ENCODE measurements around the gene HEATR5A. TPM values are rescaled to one million over a fixed set of nuclear protein-coding genes. Genes with fewer than 3 reads are reported as not detected.
"Not testable (repeated sequence)": the region's sequence is repeated elsewhere in the genome, so short reads cannot be mapped to it uniquely, and the experiment has no call there.

HEATR5A gene
- total RNA-seq, 2 donors from 2014 or later = 10.0 to 16.3 TPM

DNA sequence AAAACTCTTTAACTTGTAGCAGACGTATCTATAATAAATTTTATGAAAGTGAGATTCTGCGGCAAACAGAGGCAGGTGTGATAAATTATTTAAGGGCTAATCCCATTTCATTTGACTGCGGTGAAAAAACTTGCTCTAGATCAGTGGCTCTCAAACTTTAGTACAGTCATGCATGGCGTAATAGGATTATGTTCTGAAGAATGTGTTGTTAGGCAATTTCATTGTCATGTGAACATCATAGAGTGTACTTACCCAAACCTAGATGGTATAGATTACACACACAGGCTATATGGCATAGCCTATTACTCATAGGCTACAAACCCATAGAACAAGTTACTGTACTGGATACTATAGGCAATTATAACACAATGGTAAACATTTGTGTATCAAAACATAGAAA is 83.7 kb downstream of the HEATR5A start:
- TF ChIP-seq, protein P1, sequence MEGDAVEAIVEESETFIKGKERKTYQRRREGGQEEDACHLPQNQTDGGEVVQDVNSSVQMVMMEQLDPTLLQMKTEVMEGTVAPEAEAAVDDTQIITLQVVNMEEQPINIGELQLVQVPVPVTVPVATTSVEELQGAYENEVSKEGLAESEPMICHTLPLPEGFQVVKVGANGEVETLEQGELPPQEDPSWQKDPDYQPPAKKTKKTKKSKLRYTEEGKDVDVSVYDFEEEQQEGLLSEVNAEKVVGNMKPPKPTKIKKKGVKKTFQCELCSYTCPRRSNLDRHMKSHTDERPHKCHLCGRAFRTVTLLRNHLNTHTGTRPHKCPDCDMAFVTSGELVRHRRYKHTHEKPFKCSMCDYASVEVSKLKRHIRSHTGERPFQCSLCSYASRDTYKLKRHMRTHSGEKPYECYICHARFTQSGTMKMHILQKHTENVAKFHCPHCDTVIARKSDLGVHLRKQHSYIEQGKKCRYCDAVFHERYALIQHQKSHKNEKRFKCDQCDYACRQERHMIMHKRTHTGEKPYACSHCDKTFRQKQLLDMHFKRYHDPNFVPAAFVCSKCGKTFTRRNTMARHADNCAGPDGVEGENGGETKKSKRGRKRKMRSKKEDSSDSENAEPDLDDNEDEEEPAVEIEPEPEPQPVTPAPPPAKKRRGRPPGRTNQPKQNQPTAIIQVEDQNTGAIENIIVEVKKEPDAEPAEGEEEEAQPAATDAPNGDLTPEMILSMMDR (IDR thresholded peaks at IDR 0.05) = no peak
- H3K4me1 ChIP-seq (replicated peaks) = no peaks in the 10 kb centered on the region
- no peaks in the 10 kb centered on the region for H3K27me3 ChIP-seq (replicated peaks; ENCODE audit: insufficient read depth)
- DNase-seq (ENCODE audit: low spot score) = no peak
- WGBS = 94% methylated on average over 4 of the region's 4 CpGs
- H3K27ac ChIP-seq = no peak overlapping the region
- intact Hi-C loops (cut with DNase I) = no loop called here
- no peaks in the 10 kb centered on the region for H3K9me3 ChIP-seq
- no peaks in the 10 kb centered on the region for H3K36me3 ChIP-seq
- no peak overlapping the region for H3K4me3 ChIP-seq

DNA sequence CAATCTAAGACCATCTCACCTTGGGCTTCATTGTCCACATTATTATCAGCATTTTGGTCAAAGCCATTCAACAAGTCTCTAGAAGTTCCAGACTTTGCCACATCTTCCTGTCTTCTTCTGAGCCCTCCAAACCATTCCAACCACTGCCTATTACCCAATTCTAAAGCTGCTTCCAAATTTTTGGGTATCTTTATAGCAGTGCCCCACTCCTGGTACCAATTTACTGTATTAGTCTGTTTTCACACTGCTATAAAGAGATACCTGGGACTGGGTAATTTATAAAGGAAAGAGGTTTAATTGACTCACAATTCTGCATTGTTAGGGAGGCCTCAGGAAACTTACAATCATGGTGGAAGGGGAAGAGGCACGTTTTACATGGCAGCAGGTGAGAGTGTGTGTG is 89.0 kb downstream of the HEATR5A start:
- H3K27ac ChIP-seq; H3K4me1 ChIP-seq (replicated peaks); DNase-seq (ENCODE audit: low spot score); intact Hi-C loops (cut with DNase I); H3K4me3 ChIP-seq; H3K27me3 ChIP-seq (replicated peaks; ENCODE audit: insufficient read depth); H3K36me3 ChIP-seq; H3K9me3 ChIP-seq: not testable (repeated sequence)
- WGBS = 83% methylated on average over 1 of the region's 1 CpG

DNA sequence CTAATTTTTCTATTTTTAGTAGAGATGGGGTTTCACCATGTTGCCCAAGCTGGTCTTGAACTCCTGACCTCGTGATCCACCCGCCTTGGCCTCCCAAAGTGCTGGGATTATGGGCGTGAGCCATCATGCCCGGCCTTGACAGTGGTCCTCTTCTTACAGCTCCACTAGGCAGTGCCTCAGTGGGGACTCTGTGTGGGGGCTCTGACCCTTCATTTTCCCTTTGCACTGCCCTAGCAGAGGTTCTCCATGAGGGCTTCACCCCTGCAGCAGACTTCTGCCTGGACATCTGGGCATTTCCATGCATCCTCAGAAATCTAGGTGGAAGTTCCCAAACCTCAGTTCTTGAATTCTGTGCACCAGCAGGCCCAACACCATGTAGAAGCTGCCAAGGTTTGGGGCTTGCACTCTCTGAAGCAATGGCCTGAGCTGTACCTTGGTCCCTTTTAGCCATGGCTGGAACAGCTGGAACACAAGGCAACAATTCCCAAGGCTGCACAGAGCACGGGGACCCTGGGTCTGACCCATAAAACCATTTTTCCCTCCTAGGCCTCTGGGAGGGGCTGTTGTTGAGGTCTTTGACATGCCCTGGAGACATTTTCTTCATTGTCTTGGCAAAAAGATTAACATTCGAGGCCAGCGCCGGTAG is 90.4 kb downstream of the HEATR5A start:
- H3K27me3 ChIP-seq (replicated peaks; ENCODE audit: insufficient read depth); DNase-seq (ENCODE audit: low spot score); H3K4me3 ChIP-seq; intact Hi-C loops (cut with DNase I); H3K36me3 ChIP-seq; H3K4me1 ChIP-seq (replicated peaks); H3K9me3 ChIP-seq; H3K27ac ChIP-seq: not testable (repeated sequence)
- 96% methylated on average over 8 of the region's 8 CpGs for WGBS

DNA sequence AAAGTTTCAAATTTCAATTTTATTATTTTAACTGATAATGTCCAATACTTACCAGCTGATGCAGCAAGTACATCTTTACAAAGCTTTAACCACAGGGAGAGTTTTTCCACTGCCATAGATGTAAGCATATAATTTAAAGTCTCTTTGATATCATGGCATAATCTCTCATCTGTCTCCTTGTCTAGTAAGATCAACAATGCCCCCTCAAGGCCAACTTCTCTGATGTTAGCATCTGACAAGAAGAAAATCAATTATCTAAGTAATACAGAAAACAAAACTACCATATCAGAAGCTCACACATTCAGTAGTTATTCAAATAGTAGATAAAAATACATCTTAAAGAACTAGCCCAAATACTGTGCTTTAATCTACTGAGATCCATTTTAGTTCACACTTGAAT is 94.2 kb downstream of the HEATR5A start:
- no peak for DNase-seq (ENCODE audit: low spot score)
- no peak overlapping the region for H3K27ac ChIP-seq
- H3K9me3 ChIP-seq = no peaks in the 10 kb centered on the region
- H3K27me3 ChIP-seq (replicated peaks; ENCODE audit: insufficient read depth) = no peaks in the 10 kb centered on the region
- intact Hi-C loops (cut with DNase I) = no loop called here
- no peaks in the 10 kb centered on the region for H3K36me3 ChIP-seq
- H3K4me3 ChIP-seq = no peak overlapping the region
- H3K4me1 ChIP-seq (replicated peaks) = no peaks in the 10 kb centered on the region
- TF ChIP-seq, protein P1 (IDR thresholded peaks at IDR 0.05) = no peak
- TF ChIP-seq POLR2A (IDR thresholded peaks at IDR 0.05) (no peak), POLR2AphosphoS5 (IDR thresholded peaks at IDR 0.05) (no peak)

DNA sequence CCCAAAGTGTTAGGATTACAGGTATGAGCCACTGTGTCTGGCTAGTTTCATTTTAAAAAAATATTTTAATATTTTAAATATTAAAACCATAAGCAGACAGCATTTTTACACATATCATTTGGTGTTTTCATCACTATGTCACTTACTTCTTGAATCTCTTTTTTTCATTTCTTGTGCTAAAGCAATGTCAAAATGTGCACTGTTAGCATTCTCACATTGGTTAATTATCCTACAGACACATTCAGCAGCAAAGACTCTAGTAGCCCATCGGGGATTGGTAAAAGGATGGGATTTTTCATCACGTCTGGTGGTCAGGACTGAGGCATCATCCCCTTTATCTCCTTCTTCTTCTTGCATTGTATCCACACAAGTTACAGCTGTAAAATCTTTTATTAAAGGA is 96.9 kb downstream of the HEATR5A start:
- intact Hi-C loops (cut with DNase I) = no loop called here
- 73% methylated on average over 2 of the region's 2 CpGs for WGBS
- Histone ChIP-seq H3K4me1 (replicated peaks) (no peaks in the 10 kb centered on the region), H3K27ac (no peak overlapping the region), H3K4me3 (no peak overlapping the region), H3K27me3 (replicated peaks; ENCODE audit: insufficient read depth) (no peaks in the 10 kb centered on the region), H3K36me3 (no peaks in the 10 kb centered on the region), H3K9me3 (no peaks in the 10 kb centered on the region)
- no peak for TF ChIP-seq POLR2AphosphoS5 (IDR thresholded peaks at IDR 0.05)
- TF ChIP-seq, protein P1 (IDR thresholded peaks at IDR 0.05) = no peak
- TF ChIP-seq POLR2A (IDR thresholded peaks at IDR 0.05) = no peak
- no peak for DNase-seq (ENCODE audit: low spot score)

DNA sequence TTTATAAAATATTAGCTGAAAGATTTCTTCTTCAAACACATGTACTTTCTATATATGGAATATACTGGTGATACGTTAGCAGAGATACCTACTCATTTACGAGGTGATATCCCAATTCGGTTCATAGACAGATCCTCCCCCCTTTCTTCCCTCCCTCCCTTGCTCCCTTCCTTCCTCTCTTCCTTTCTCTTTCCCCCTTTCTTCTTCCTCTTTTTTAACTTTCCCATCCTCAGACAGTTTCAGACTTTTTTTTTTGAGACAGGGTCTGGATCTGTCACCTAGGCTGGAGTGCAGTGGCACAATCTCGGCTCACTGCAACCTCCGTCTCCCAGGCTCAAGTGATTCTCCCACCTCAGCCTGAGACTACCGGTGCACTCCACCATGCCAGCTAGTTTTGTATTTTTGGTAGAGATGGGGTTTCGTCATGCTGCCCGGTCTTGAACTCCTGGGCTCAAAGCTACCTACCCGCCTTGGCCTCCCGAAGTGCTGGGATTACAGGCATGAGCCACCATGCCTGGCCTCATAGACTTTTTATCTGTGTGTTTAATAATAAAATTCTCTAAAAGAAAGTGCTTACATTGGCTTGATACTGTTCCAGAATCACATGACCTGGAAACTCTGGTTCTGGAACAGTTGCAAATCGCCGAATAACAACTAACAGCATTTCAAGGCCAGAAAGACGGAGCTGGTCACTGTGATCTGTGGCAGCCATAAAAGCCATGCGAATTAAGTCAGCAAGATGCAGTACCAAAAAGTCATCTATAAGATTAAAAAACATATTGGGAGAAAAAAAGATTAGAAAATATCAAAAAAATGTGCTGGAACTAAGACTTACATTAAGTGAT is 99.2 kb downstream of the HEATR5A start:
- Histone ChIP-seq H3K27ac (no peak overlapping the region), H3K4me3 (no peak overlapping the region), H3K4me1 (replicated peaks) (no peaks in the 10 kb centered on the region), H3K27me3 (replicated peaks; ENCODE audit: insufficient read depth) (no peaks in the 10 kb centered on the region), H3K36me3 (no peaks in the 10 kb centered on the region), H3K9me3 (no peaks in the 10 kb centered on the region)
- 79% methylated on average over 14 of the region's 14 CpGs for WGBS
- TF ChIP-seq, protein P1 (IDR thresholded peaks at IDR 0.05) = no peak
- TF ChIP-seq POLR2A (IDR thresholded peaks at IDR 0.05) = no peak
- no peak for TF ChIP-seq POLR2AphosphoS5 (IDR thresholded peaks at IDR 0.05)
- intact Hi-C loops (cut with DNase I) = no loop called here
- DNase-seq (ENCODE audit: low spot score) = no peak

Data from prostate gland (tissue), 2 donors.